ENCODE results near the gene DUOXA2.

The DUOXA2 gene

DNA sequence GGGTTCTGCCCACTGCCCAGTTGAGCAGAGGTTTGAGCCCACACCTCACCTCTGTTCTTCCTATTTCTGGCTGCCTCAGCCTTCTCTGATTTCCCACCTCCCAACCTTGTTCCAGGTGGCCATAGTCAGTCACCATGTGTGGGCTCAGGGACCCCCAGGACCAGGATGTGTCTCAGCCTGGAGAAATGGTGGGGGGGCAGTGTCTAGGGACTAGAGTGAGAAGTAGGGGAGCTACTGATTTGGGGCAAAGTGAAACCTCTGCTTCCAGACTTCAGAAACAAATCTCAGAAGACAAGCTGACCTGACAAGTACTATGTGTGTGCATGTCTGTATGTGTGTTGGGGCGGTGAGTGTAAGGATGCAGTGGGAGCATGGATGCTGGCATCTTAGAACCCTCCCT lies 50.8 kb downstream of the DUOXA2 start:
- no peak for ATAC-seq
- TF ChIP-seq SNAI2 (CRISPR knock-in tag; IDR thresholded peaks at IDR 0.05) (no peak), PPARA (CRISPR knock-in tag; IDR thresholded peaks at IDR 0.05; ENCODE audit: borderline replicate concordance) (no peak), GLIS3 (CRISPR knock-in tag; IDR thresholded peaks at IDR 0.05) (no peak), BACH2 (CRISPR knock-in tag; IDR thresholded peaks at IDR 0.05; ENCODE audit: borderline replicate concordance) (no peak), TCF4 (CRISPR knock-in tag; IDR thresholded peaks at IDR 0.05; ENCODE audit: borderline replicate concordance) (no peak), ESRRG (CRISPR knock-in tag; IDR thresholded peaks at IDR 0.05) (no peak), ZNF8 (CRISPR knock-in tag; IDR thresholded peaks at IDR 0.05) (no peak), ZFP30 (CRISPR knock-in tag; IDR thresholded peaks at IDR 0.05) (no peak), TOX (CRISPR knock-in tag; IDR thresholded peaks at IDR 0.05; ENCODE audit: borderline replicate concordance) (no peak), ARNTL (CRISPR knock-in tag; IDR thresholded peaks at IDR 0.05; ENCODE audit: borderline replicate concordance, low read depth) (no peak), ZFP3 (CRISPR knock-in tag; IDR thresholded peaks at IDR 0.05) (no peak), OSR1 (CRISPR knock-in tag; IDR thresholded peaks at IDR 0.05) (no peak), ZNF565 (CRISPR knock-in tag; conservative IDR thresholded peaks at IDR 0.05; ENCODE audit: low read depth) (no peak), ISL1 (CRISPR knock-in tag; IDR thresholded peaks at IDR 0.05) (no peak)
- TF ChIP-seq, protein P1, sequence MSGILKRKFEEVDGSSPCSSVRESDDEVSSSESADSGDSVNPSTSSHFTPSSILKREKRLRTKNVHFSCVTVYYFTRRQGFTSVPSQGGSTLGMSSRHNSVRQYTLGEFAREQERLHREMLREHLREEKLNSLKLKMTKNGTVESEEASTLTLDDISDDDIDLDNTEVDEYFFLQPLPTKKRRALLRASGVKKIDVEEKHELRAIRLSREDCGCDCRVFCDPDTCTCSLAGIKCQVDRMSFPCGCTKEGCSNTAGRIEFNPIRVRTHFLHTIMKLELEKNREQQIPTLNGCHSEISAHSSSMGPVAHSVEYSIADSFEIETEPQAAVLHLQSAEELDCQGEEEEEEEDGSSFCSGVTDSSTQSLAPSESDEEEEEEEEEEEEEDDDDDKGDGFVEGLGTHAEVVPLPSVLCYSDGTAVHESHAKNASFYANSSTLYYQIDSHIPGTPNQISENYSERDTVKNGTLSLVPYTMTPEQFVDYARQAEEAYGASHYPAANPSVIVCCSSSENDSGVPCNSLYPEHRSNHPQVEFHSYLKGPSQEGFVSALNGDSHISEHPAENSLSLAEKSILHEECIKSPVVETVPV (CRISPR knock-in tag; IDR thresholded peaks at IDR 0.05), result no peak
- TF ChIP-seq, protein P2, sequence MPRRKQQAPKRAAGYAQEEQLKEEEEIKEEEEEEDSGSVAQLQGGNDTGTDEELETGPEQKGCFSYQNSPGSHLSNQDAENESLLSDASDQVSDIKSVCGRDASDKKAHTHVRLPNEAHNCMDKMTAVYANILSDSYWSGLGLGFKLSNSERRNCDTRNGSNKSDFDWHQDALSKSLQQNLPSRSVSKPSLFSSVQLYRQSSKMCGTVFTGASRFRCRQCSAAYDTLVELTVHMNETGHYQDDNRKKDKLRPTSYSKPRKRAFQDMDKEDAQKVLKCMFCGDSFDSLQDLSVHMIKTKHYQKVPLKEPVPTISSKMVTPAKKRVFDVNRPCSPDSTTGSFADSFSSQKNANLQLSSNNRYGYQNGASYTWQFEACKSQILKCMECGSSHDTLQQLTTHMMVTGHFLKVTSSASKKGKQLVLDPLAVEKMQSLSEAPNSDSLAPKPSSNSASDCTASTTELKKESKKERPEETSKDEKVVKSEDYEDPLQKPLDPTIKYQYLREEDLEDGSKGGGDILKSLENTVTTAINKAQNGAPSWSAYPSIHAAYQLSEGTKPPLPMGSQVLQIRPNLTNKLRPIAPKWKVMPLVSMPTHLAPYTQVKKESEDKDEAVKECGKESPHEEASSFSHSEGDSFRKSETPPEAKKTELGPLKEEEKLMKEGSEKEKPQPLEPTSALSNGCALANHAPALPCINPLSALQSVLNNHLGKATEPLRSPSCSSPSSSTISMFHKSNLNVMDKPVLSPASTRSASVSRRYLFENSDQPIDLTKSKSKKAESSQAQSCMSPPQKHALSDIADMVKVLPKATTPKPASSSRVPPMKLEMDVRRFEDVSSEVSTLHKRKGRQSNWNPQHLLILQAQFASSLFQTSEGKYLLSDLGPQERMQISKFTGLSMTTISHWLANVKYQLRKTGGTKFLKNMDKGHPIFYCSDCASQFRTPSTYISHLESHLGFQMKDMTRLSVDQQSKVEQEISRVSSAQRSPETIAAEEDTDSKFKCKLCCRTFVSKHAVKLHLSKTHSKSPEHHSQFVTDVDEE (CRISPR knock-in tag; IDR thresholded peaks at IDR 0.05), result no peak
- TF ChIP-seq, protein P3, sequence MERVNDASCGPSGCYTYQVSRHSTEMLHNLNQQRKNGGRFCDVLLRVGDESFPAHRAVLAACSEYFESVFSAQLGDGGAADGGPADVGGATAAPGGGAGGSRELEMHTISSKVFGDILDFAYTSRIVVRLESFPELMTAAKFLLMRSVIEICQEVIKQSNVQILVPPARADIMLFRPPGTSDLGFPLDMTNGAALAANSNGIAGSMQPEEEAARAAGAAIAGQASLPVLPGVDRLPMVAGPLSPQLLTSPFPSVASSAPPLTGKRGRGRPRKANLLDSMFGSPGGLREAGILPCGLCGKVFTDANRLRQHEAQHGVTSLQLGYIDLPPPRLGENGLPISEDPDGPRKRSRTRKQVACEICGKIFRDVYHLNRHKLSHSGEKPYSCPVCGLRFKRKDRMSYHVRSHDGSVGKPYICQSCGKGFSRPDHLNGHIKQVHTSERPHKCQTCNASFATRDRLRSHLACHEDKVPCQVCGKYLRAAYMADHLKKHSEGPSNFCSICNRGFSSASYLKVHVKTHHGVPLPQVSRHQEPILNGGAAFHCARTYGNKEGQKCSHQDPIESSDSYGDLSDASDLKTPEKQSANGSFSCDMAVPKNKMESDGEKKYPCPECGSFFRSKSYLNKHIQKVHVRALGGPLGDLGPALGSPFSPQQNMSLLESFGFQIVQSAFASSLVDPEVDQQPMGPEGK (CRISPR knock-in tag; IDR thresholded peaks at IDR 0.05; ENCODE audit: borderline replicate concordance), result no peak
- TF ChIP-seq, protein P4, sequence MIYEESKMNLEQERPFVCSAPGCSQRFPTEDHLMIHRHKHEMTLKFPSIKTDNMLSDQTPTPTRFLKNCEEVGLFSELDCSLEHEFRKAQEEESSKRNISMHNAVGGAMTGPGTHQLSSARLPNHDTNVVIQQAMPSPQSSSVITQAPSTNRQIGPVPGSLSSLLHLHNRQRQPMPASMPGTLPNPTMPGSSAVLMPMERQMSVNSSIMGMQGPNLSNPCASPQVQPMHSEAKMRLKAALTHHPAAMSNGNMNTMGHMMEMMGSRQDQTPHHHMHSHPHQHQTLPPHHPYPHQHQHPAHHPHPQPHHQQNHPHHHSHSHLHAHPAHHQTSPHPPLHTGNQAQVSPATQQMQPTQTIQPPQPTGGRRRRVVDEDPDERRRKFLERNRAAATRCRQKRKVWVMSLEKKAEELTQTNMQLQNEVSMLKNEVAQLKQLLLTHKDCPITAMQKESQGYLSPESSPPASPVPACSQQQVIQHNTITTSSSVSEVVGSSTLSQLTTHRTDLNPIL (CRISPR knock-in tag; IDR thresholded peaks at IDR 0.05; ENCODE audit: low read depth), result no peak

DNA sequence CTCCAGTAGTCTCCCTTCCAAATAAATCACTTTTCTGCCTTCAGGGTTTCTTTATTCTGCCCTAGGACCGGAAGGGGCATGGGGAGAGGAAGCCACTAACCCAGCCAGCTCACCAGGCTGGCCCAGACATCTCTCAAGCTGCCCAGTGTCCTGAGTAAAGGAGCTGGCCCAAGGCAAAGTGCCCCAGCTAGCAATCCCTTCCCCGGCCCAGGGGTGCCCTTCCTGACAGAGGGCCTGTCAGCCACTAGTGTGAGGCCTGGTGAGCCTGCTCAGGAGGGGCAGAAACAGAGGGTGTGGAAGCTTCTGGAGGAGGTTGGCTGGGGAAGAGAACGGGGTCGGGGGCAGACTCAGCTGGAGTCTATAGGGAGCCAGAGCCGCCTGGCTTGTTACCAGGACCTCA lies 51.4 kb downstream of the DUOXA2 start:
- no peak for ATAC-seq
- TF ChIP-seq ZNF8 (CRISPR knock-in tag; IDR thresholded peaks at IDR 0.05) (no peak), TOX (CRISPR knock-in tag; IDR thresholded peaks at IDR 0.05; ENCODE audit: borderline replicate concordance) (no peak), CSDC2 (CRISPR knock-in tag; IDR thresholded peaks at IDR 0.05) (no peak), BACH2 (CRISPR knock-in tag; IDR thresholded peaks at IDR 0.05; ENCODE audit: borderline replicate concordance) (no peak), SNAI2 (CRISPR knock-in tag; IDR thresholded peaks at IDR 0.05) (no peak), ZNF70 (CRISPR knock-in tag; IDR thresholded peaks at IDR 0.05) (no peak), ZFP3 (CRISPR knock-in tag; IDR thresholded peaks at IDR 0.05) (no peak), OSR1 (CRISPR knock-in tag; IDR thresholded peaks at IDR 0.05) (no peak), PPARA (CRISPR knock-in tag; IDR thresholded peaks at IDR 0.05; ENCODE audit: borderline replicate concordance) (no peak), TCF4 (CRISPR knock-in tag; IDR thresholded peaks at IDR 0.05; ENCODE audit: borderline replicate concordance) (no peak), ARNTL (CRISPR knock-in tag; IDR thresholded peaks at IDR 0.05; ENCODE audit: borderline replicate concordance, low read depth) (no peak)
- TF ChIP-seq, protein P5, sequence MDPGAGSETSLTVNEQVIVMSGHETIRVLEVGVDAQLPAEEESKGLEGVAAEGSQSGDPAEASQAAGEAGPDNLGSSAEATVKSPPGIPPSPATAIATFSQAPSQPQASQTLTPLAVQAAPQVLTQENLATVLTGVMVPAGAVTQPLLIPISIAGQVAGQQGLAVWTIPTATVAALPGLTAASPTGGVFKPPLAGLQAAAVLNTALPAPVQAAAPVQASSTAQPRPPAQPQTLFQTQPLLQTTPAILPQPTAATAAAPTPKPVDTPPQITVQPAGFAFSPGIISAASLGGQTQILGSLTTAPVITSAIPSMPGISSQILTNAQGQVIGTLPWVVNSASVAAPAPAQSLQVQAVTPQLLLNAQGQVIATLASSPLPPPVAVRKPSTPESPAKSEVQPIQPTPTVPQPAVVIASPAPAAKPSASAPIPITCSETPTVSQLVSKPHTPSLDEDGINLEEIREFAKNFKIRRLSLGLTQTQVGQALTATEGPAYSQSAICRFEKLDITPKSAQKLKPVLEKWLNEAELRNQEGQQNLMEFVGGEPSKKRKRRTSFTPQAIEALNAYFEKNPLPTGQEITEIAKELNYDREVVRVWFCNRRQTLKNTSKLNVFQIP (CRISPR knock-in tag; IDR thresholded peaks at IDR 0.05; ENCODE audit: borderline replicate concordance, low read depth), result no peak
- TF ChIP-seq, protein P2 (CRISPR knock-in tag; IDR thresholded peaks at IDR 0.05), result no peak
- TF ChIP-seq, protein P1 (CRISPR knock-in tag; IDR thresholded peaks at IDR 0.05), result no peak

All from SK-N-SH treated with all-trans-retinoic acid at 6 μM for 48 hours (cell line).